IMR-90 (cell line): Measurements from ENCODE around the gene MAP3K5. TPM values are rescaled to one million over a fixed set of nuclear protein-coding genes. Genes with fewer than 3 reads are reported as not detected.

Experiments
- ATAC-seq: fragments of 200-7000 bp; cut with Tn5 transposase; 2 replicates; pipeline ENCODE4 v1.9.1; 2020; ENCODE audit warnings: low read depth, mild to moderate bottlenecking, moderate library complexity
- BruUV-seq: library from RNA; stranded (reverse); fragments of 400-500 nt; replicated peaks from 2 replicates; lab custom pipeline; 2021; lab: Mats Ljungman, UMichigan
- CTCF ChIA-PET: fragments of 300-600 bp; formaldehyde crosslinking; extraction: SDS; loops from one replicate; lab custom pipeline; 2021; ENCODE audit warnings: antibody characterized with exemption; lab: Yijun Ruan, JAX
- POLR2A ChIA-PET: fragments of 300-600 bp; sonication (Branson Sonifier 250); formaldehyde crosslinking; loops from one replicate; lab custom pipeline; 2022; ENCODE audit warnings: antibody characterized with exemption; ENCODE audit not compliant: unreplicated experiment; lab: Charles Lee
- DNase-seq: peaks from one replicate; pipeline ENCODE4 v3.0.0; 2013
- H2AFZ ChIP-seq: replicated peaks from 2 replicates; pipeline ENCODE3; 2013; ENCODE audit warnings: low read length, mild to moderate bottlenecking; ENCODE audit not compliant: poor library complexity
- H2AK5ac ChIP-seq: 2 replicates; pipeline ENCODE4 v1.6.1; 2013; ENCODE audit warnings: low read depth, low read length, inconsistent platforms
- H2AK9ac ChIP-seq: replicated peaks from 2 replicates; pipeline ENCODE3; 2013; ENCODE audit warnings: mild to moderate bottlenecking, low read depth, low read length, moderate library complexity; ENCODE audit not compliant: poor library complexity
- H2BK120ac ChIP-seq: 2 replicates; pipeline ENCODE4 v1.6.1; 2013; ENCODE audit warnings: low read depth, low read length, inconsistent platforms
- H2BK15ac ChIP-seq: 3 replicates; pipeline ENCODE4 v1.6.1; 2013; ENCODE audit warnings: low read depth, low read length, inconsistent platforms
- H2BK20ac ChIP-seq: 2 replicates; pipeline ENCODE4 v1.6.1; 2013; ENCODE audit warnings: low read depth, mild to moderate bottlenecking, inconsistent platforms, low read length, moderate library complexity
- H2BK5ac ChIP-seq: 2 replicates; pipeline ENCODE4 v1.6.1; 2013; ENCODE audit warnings: mild to moderate bottlenecking, low read depth, low read length, inconsistent platforms; ENCODE audit not compliant: poor library complexity, severe bottlenecking
- H3K14ac ChIP-seq: replicated peaks from 2 replicates; pipeline ENCODE4 v1.6.1; 2013; ENCODE audit warnings: low read depth, low read length, inconsistent platforms
- H3K18ac ChIP-seq: 2 replicates; pipeline ENCODE4 v1.6.1; 2013; ENCODE audit warnings: low read depth, low read length, control low read depth
- H3K23ac ChIP-seq: 2 replicates; pipeline ENCODE4 v1.6.1; 2013; ENCODE audit warnings: low read depth, low read length, inconsistent platforms
- H3K27ac ChIP-seq: 2 replicates; pipeline ENCODE4 v1.5.1; 2013; ENCODE audit warnings: mild to moderate bottlenecking, control low read depth, low read length; ENCODE audit not compliant: insufficient read depth
- H3K27me3 ChIP-seq: 2 replicates; pipeline ENCODE4 v1.6.1; 2013; ENCODE audit warnings: low read length; ENCODE audit not compliant: control insufficient read depth, insufficient read depth
- H3K36me3 ChIP-seq: 2 replicates; pipeline ENCODE4 v1.6.1; 2013; ENCODE audit warnings: low read length, mixed read lengths; ENCODE audit not compliant: control insufficient read depth, insufficient read depth
- H3K4ac ChIP-seq: 2 replicates; pipeline ENCODE4 v1.6.1; 2013; ENCODE audit warnings: low read depth, low read length, inconsistent platforms
- H3K4me1 ChIP-seq: 2 replicates; pipeline ENCODE4 v1.6.1; 2013; ENCODE audit warnings: low read length, mixed read lengths; ENCODE audit not compliant: control insufficient read depth, insufficient read depth
- H3K4me2 ChIP-seq: 2 replicates; pipeline ENCODE4 v1.6.1; 2013; ENCODE audit warnings: low read depth, mild to moderate bottlenecking, control low read depth, low read length, moderate library complexity
- H3K4me3 ChIP-seq: 2 replicates; pipeline ENCODE4 v1.5.1; 2013; ENCODE audit warnings: low read depth, mild to moderate bottlenecking, control low read depth, low read length, moderate library complexity; ENCODE audit not compliant: insufficient read depth
- H3K56ac ChIP-seq: 2 replicates; pipeline ENCODE4 v1.6.1; 2013; ENCODE audit warnings: low read length, inconsistent platforms; ENCODE audit not compliant: insufficient read depth; ENCODE audit errors: extremely low read depth
- H3K79me1 ChIP-seq, 2 experiments: 2 replicates each; pipeline ENCODE4 v1.6.1; 2013; ENCODE audit warnings: low read length in 2 of 2, inconsistent platforms in 1 of 2, low read depth in 1 of 2
- H3K9ac ChIP-seq: 2 replicates; pipeline ENCODE4 v1.6.1; 2013; ENCODE audit warnings: low read depth, low read length, control low read depth
- H3K9me1 ChIP-seq: 2 replicates; pipeline ENCODE4 v1.6.1; 2013; ENCODE audit warnings: low read length, inconsistent platforms; ENCODE audit not compliant: insufficient read depth
- H3K9me3 ChIP-seq: 2 replicates; pipeline ENCODE4 v1.6.1; 2013; ENCODE audit warnings: low read length; ENCODE audit not compliant: control insufficient read depth, insufficient read depth
- H4K20me1 ChIP-seq: 2 replicates; pipeline ENCODE4 v1.6.1; 2013; ENCODE audit warnings: low read length, inconsistent platforms; ENCODE audit not compliant: insufficient read depth
- H4K5ac ChIP-seq: 2 replicates; pipeline ENCODE4 v1.6.1; 2013; ENCODE audit warnings: mild to moderate bottlenecking, low read depth, low read length, control low read depth
- H4K8ac ChIP-seq, 2 experiments: 2 replicates each; pipeline ENCODE4 v1.6.1; 2013; ENCODE audit warnings: low read depth in 2 of 2, low read length in 2 of 2, control low read depth in 1 of 2, inconsistent platforms in 1 of 2
- H4K91ac ChIP-seq: 2 replicates; pipeline ENCODE4 v1.6.1; 2013; ENCODE audit warnings: low read depth, low read length, inconsistent platforms; ENCODE audit not compliant: insufficient read depth
- MAFK ChIP-seq: IDR thresholded peaks from 2 replicates; pipeline ENCODE4 v1.6.1; 2012; ENCODE audit warnings: low read depth, low read length, improper control_type of control experiment
- MXI1 ChIP-seq: IDR thresholded peaks from 2 replicates; pipeline ENCODE4 v1.6.1; 2012; ENCODE audit warnings: low read depth, mild to moderate bottlenecking, low read length, moderate library complexity, borderline replicate concordance
- USF2 ChIP-seq: fragments of 150-350 bp; IDR thresholded peaks from 2 replicates; pipeline ENCODE4 v1.6.1; 2017; ENCODE audit warnings: mild to moderate bottlenecking, antibody characterized with exemption, low read length, low read depth
- WGBS, 2 experiments: methylation state at CpG; one replicate each; pipeline versions ENCODE4 v1.1.5 to v1.1.7; 2013; ENCODE audit warnings: missing lambda C conversion rate in 2 of 2; ENCODE audit not compliant: insufficient read length in 1 of 2; ENCODE audit errors: extremely low coverage in 2 of 2; 5-methylcytosine and 5-hydroxymethylcytosine counted together
- dilution Hi-C: fragments of 300-500 bp; cut with HindIII; formaldehyde crosslinking; loops from one replicate; pipeline ENCODE4 v1.14.3; 2018; ENCODE audit warnings: low sequenced_read_pairs; ENCODE audit not compliant: unreplicated experiment
- in situ Hi-C: fragments of 300-500 bp; cut with MboI; formaldehyde crosslinking; loops from 3 replicates; pipeline ENCODE4 v1.14.3; 2019; ENCODE audit warnings: low sequenced_read_pairs, inconsistent platforms, mixed read lengths
- intact Hi-C: fragments of 100-400 bp; cut with micrococcal nuclease; formaldehyde crosslinking; loops from 2 replicates; pipeline ENCODE4 v1.10.0; 2022
- polyA plus RNA-seq, 3 experiments: library from polyadenylated mRNA; depleted of rRNA; stranded (reverse); fragments of >200 nt; gene quantifications; 2 replicates each; pipeline ENCODE4 v1.2.3, GENCODE V29; 2012; ENCODE audit warnings: low replicate concordance in 1 of 3
- total RNA-seq: library from RNA; depleted of rRNA; stranded (reverse); fragments of >200 nt; gene quantifications from 2 replicates; pipeline ENCODE4 v1.2.3, GENCODE V29; 2012

Gene MAP3K5
- total and polyA plus RNA-seq, 2 of the 4 experiments (the other 2 are of a cell fraction) = 5.4 to 17.6 TPM

GRCh38 chr6:136793363-136793762 lies 1.1 kb upstream of the MAP3K5 start (continued):
- no peak for TF ChIP-seq MAFK

- dilution Hi-C loops = no loop called here
- Histone ChIP-seq H3K9me3 (no peaks in the 10 kb centered on the region), H3K4ac (peak overlapping the region; percentile 42; the same call in 1 of the 2 replicates), H2BK5ac (peak overlapping the region; percentile 52), H2AK5ac (0 out of 2 replicates have a peak overlapping the region, but pooled peaks have one; percentile 33), H4K5ac (no peak overlapping the region), H4K91ac (no peak overlapping the region; the same call in 1 of the 2 replicates), H3K36me3 (no peaks in the 10 kb centered on the region), H2AFZ (peak overlapping the region; percentile 96), H3K4me3 (peak overlapping the region; percentile 95), H3K23ac (no peak overlapping the region; the same call in 1 of the 2 replicates), H2BK15ac (no peak overlapping the region), H3K9ac (peak overlapping the region; percentile 89), H3K18ac (no peak overlapping the region), H4K20me1 (no peaks in the 10 kb centered on the region), H2BK120ac (peak overlapping the region; percentile 76; the same call in 1 of the 2 replicates), H3K14ac (no peak overlapping the region), H3K56ac (no peak overlapping the region), H3K9me1 (peaks cover 6% of the 10 kb centered on the region), H3K79me1 (peaks cover 3 to 32% of the 10 kb centered on the region in 2 experiments; a peak in 3 of 4 replicates), H3K27ac (peak overlapping the region; percentile 71), H2AK9ac (peak overlapping the region; percentile 74), H3K4me1 (peaks cover 10% of the 10 kb centered on the region), H3K27me3 (no peaks in the 10 kb centered on the region), H2BK20ac (no peak overlapping the region), H4K8ac (no peak overlapping the region; a peak in 1 of 4 replicates), H3K4me2 (peak overlapping the region; percentile 93)
- WGBS, 2 experiments = 0% methylated on average over 17 of the region's 46 CpGs; no CpG with 5 or more reads in 1 of the 2 experiments
- ChIA-PET CTCF (interaction anchor here (0.7 to 1.8 kb wide), 24 partner anchors 10 to 267 kb away, joined by 3 to 41 read pairs (median 5); partner anchors contain the start of gene PEX7), POLR2A (interaction anchor here (0.6 to 1.5 kb wide), 5 partner anchors 145 to 229 kb away, joined by 3 to 6 read pairs (median 4); no protein-coding TSS in a partner anchor)
- no peak for TF ChIP-seq USF2
- TF ChIP-seq MXI1 = peak; percentile 27; the same call in 1 of the 2 replicates
- in situ Hi-C loops = loop anchor here (5.0 to 25.0 kb wide), 3 partner anchors 145 to 505 kb away; partner anchors contain the start of gene BCLAF1
- DNase-seq = no peak
- ATAC-seq = no peak
- no TSS peak for BruUV-seq
- intact Hi-C loops = loop anchor here (1.0 to 10.0 kb wide), 5 partner anchors 75 to 505 kb away; partner anchors contain the start of gene BCLAF1
Measured at GRCh38 chr6:136792095-136792409, 225 bp downstream of the MAP3K5 start.
